NCI-H460 (cell line): ENCODE results near the gene PLPPR4. TPM values are rescaled to one million over a fixed set of nuclear protein-coding genes. Genes with fewer than 3 reads are reported as not detected.

ENCODE experiments used
- DNase-seq: peaks from one replicate; pipeline ENCODE4 v3.0.0-alpha.2; 2016; ENCODE audit warnings: low read depth; ENCODE audit errors: extremely low read depth
- total RNA-seq: library from RNA; depleted of rRNA; stranded (reverse); fragments of >200 nt; shearing (Covaris generic); gene quantifications from 2 replicates; pipeline ENCODE4 v1.2.3, GENCODE V29; 2014

PLPPR4 gene
- total RNA-seq, 1 experiment from 2014 or later, result not detected

GRCh38 chr1:99332561-99332960, 68.3 kb downstream of the PLPPR4 start:
- no peak for DNase-seq

DNA sequence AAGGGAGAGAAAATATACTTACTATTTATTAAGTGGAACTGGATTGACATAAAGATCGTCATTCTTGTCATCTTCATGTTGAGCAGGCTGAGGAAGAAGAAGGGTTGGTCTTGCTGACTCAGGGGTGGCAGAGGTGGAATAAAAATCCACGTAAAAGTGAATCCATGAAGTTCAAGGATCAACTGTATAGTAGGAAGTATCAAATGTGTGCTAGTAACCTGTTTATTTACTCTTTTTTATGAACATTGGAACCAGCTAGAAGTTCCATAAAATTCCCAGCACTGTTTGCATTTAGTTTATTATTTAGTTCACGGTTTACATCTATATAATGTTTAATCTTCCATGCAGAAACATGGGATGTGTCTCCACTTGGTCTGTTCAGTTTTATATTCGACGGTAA, 70.7 kb downstream of the PLPPR4 start:
- no peak for DNase-seq

- DNase-seq, result no peak
Observed at GRCh38 chr1:99347041-99347684, 82.9 kb downstream of the PLPPR4 start.

- no peak for DNase-seq
Observed at GRCh38 chr1:99348397-99349132, 84.3 kb downstream of the PLPPR4 start.

- no peak for DNase-seq
Observed at GRCh38 chr1:99352821-99353220, 88.5 kb downstream of the PLPPR4 start.

GRCh38 chr1:99358770-99359169, 94.5 kb downstream of the PLPPR4 start:
- DNase-seq, result no peak
